Thyroid gland (tissue), 4 donors: ENCODE data around the gene IL1B.

Experiments used
- CTCF ChIP-seq, 6 experiments: fragments of 200-600 bp in 3 of 6; fragments of 450-650 bp in 3 of 6; sonication (generic) in 3 of 6; IDR thresholded peaks; one replicate each; pipeline ENCODE4 v1.5.1; 2016 to 2019; ENCODE audit warnings: antibody characterized with exemption in 6 of 6, mild to moderate bottlenecking in 2 of 6, inconsistent platforms in 1 of 6, moderate library complexity in 1 of 6
- POLR2A ChIP-seq, 2 donors: fragments of 450-650 bp; IDR thresholded peaks; one replicate each; pipeline ENCODE4 v1.6.1; 2017; ENCODE audit warnings: antibody characterized with exemption in 2 of 2, mild to moderate bottlenecking in 2 of 2, moderate library complexity in 1 of 2

GRCh38 chr2:112805542-112805941 lies 31.0 kb downstream of the IL1B start:
- no peak for TF ChIP-seq CTCF (IDR thresholded peaks at IDR 0.05)
- no peak for TF ChIP-seq POLR2A (IDR thresholded peaks at IDR 0.05)
